ENCODE measurements around the gene GP2.
"Not testable (repeated sequence)": the region's sequence is repeated elsewhere in the genome, so short reads cannot be mapped to it uniquely, and the experiment has no call there.

The GP2 gene

GRCh38 chr16:20325005-20325404 lies 2.3 kb downstream of the GP2 start:
- Histone ChIP-seq H3K9ac (ENCODE audit: insufficient read length, low read depth) (no peak overlapping the region), H3K36me3 (ENCODE audit: insufficient read depth, insufficient read length, low read length) (no peaks in the 10 kb centered on the region), H3K9me3 (ENCODE audit: insufficient read depth, low read length) (no peaks in the 10 kb centered on the region), H3K4me3 (ENCODE audit: insufficient read length, low read depth) (no peak overlapping the region), H3K4me1 (ENCODE audit: insufficient read depth, insufficient read length) (no peaks in the 10 kb centered on the region), H3K27me3 (ENCODE audit: insufficient read depth, insufficient read length) (no peaks in the 10 kb centered on the region)
- TF ChIP-seq SUZ12 (IDR thresholded peaks at IDR 0.05; ENCODE audit: extremely low read depth, insufficient read depth, insufficient read length) (no peak), ZNF274 (IDR thresholded peaks at IDR 0.05; ENCODE audit: low read depth, low read length) (no peak), YY1 (IDR thresholded peaks at IDR 0.05; ENCODE audit: insufficient read depth, insufficient read length) (no peak)
- no peak for DNase-seq (ENCODE audit: low read depth, low spot score)

GRCh38 chr16:20323591-20324117 lies 3.7 kb downstream of the GP2 start:
- no peak for TF ChIP-seq ZNF274 (IDR thresholded peaks at IDR 0.05; ENCODE audit: low read depth, low read length)
- TF ChIP-seq SUZ12 (IDR thresholded peaks at IDR 0.05; ENCODE audit: extremely low read depth, insufficient read depth, insufficient read length): no peak
- no peak for TF ChIP-seq YY1 (IDR thresholded peaks at IDR 0.05; ENCODE audit: insufficient read depth, insufficient read length)

GRCh38 chr16:20322696-20323095 lies 4.6 kb downstream of the GP2 start:
- H3K9me3 ChIP-seq (ENCODE audit: insufficient read depth, low read length): no peaks in the 10 kb centered on the region
- H3K27me3 ChIP-seq (ENCODE audit: insufficient read depth, insufficient read length): no peaks in the 10 kb centered on the region
- no peak for DNase-seq (ENCODE audit: low read depth, low spot score)
- H3K4me1 ChIP-seq (ENCODE audit: insufficient read depth, insufficient read length): no peaks in the 10 kb centered on the region
- H3K9ac ChIP-seq (ENCODE audit: insufficient read length, low read depth): no peak overlapping the region
- TF ChIP-seq ZNF274 (IDR thresholded peaks at IDR 0.05; ENCODE audit: low read depth, low read length) (no peak), YY1 (IDR thresholded peaks at IDR 0.05; ENCODE audit: insufficient read depth, insufficient read length) (no peak), SUZ12 (IDR thresholded peaks at IDR 0.05; ENCODE audit: extremely low read depth, insufficient read depth, insufficient read length) (no peak)
- H3K4me3 ChIP-seq (ENCODE audit: insufficient read length, low read depth): no peak overlapping the region
- no peaks in the 10 kb centered on the region for H3K36me3 ChIP-seq (ENCODE audit: insufficient read depth, insufficient read length, low read length)

More at GRCh38 chr16:20323591-20324117, 3.7 kb downstream of the GP2 start:
- H3K36me3 ChIP-seq (ENCODE audit: insufficient read depth, insufficient read length, low read length): no peaks in the 10 kb centered on the region
- no peaks in the 10 kb centered on the region for H3K4me1 ChIP-seq (ENCODE audit: insufficient read depth, insufficient read length)
- H3K9me3 ChIP-seq (ENCODE audit: insufficient read depth, low read length): no peaks in the 10 kb centered on the region
- no peak for DNase-seq (ENCODE audit: low read depth, low spot score)
- H3K4me3 ChIP-seq (ENCODE audit: insufficient read length, low read depth): no peak overlapping the region
- no peak overlapping the region for H3K9ac ChIP-seq (ENCODE audit: insufficient read length, low read depth)
- no peaks in the 10 kb centered on the region for H3K27me3 ChIP-seq (ENCODE audit: insufficient read depth, insufficient read length)

GRCh38 chr16:20321671-20322070 lies 5.6 kb downstream of the GP2 start:
- no peak for DNase-seq (ENCODE audit: low read depth, low spot score)
- Histone ChIP-seq H3K9me3 (ENCODE audit: insufficient read depth, low read length) (no peaks in the 10 kb centered on the region), H3K36me3 (ENCODE audit: insufficient read depth, insufficient read length, low read length) (no peaks in the 10 kb centered on the region), H3K4me1 (ENCODE audit: insufficient read depth, insufficient read length) (no peaks in the 10 kb centered on the region), H3K9ac (ENCODE audit: insufficient read length, low read depth) (no peak overlapping the region), H3K27me3 (ENCODE audit: insufficient read depth, insufficient read length) (no peaks in the 10 kb centered on the region), H3K4me3 (ENCODE audit: insufficient read length, low read depth) (no peak overlapping the region)
- no peak for TF ChIP-seq YY1 (IDR thresholded peaks at IDR 0.05; ENCODE audit: insufficient read depth, insufficient read length)
- TF ChIP-seq SUZ12 (IDR thresholded peaks at IDR 0.05; ENCODE audit: extremely low read depth, insufficient read depth, insufficient read length): no peak
- no peak for TF ChIP-seq ZNF274 (IDR thresholded peaks at IDR 0.05; ENCODE audit: low read depth, low read length)

GRCh38 chr16:20321051-20321450 lies 6.3 kb downstream of the GP2 start:
- H3K4me3 ChIP-seq (ENCODE audit: insufficient read length, low read depth); H3K9ac ChIP-seq (ENCODE audit: insufficient read length, low read depth); DNase-seq (ENCODE audit: low read depth, low spot score); H3K9me3 ChIP-seq (ENCODE audit: insufficient read depth, low read length); H3K27me3 ChIP-seq (ENCODE audit: insufficient read depth, insufficient read length); H3K4me1 ChIP-seq (ENCODE audit: insufficient read depth, insufficient read length); H3K36me3 ChIP-seq (ENCODE audit: insufficient read depth, insufficient read length, low read length): not testable (repeated sequence)

- H3K9me3 ChIP-seq (ENCODE audit: insufficient read depth, low read length): no peaks in the 10 kb centered on the region
- H3K36me3 ChIP-seq (ENCODE audit: insufficient read depth, insufficient read length, low read length): no peaks in the 10 kb centered on the region
- H3K9ac ChIP-seq (ENCODE audit: insufficient read length, low read depth): no peak overlapping the region
- DNase-seq (ENCODE audit: low read depth, low spot score): no peak
- H3K27me3 ChIP-seq (ENCODE audit: insufficient read depth, insufficient read length): no peaks in the 10 kb centered on the region
- TF ChIP-seq SUZ12 (IDR thresholded peaks at IDR 0.05; ENCODE audit: extremely low read depth, insufficient read depth, insufficient read length) (no peak), YY1 (IDR thresholded peaks at IDR 0.05; ENCODE audit: insufficient read depth, insufficient read length) (no peak), ZNF274 (IDR thresholded peaks at IDR 0.05; ENCODE audit: low read depth, low read length) (no peak)
- H3K4me1 ChIP-seq (ENCODE audit: insufficient read depth, insufficient read length): no peaks in the 10 kb centered on the region
- no peak overlapping the region for H3K4me3 ChIP-seq (ENCODE audit: insufficient read length, low read depth)
Measured at GRCh38 chr16:20320592-20320991, 6.7 kb downstream of the GP2 start.

GRCh38 chr16:20320178-20320577 lies 7.1 kb downstream of the GP2 start:
- TF ChIP-seq ZNF274 (IDR thresholded peaks at IDR 0.05; ENCODE audit: low read depth, low read length) (no peak), YY1 (IDR thresholded peaks at IDR 0.05; ENCODE audit: insufficient read depth, insufficient read length) (no peak)
- no peak overlapping the region for H3K4me3 ChIP-seq (ENCODE audit: insufficient read length, low read depth)

GRCh38 chr16:20319406-20319805 lies 7.9 kb downstream of the GP2 start:
- TF ChIP-seq SUZ12 (IDR thresholded peaks at IDR 0.05; ENCODE audit: extremely low read depth, insufficient read depth, insufficient read length) (no peak), YY1 (IDR thresholded peaks at IDR 0.05; ENCODE audit: insufficient read depth, insufficient read length) (no peak), ZNF274 (IDR thresholded peaks at IDR 0.05; ENCODE audit: low read depth, low read length) (no peak)
- Histone ChIP-seq H3K27me3 (ENCODE audit: insufficient read depth, insufficient read length) (no peaks in the 10 kb centered on the region), H3K9me3 (ENCODE audit: insufficient read depth, low read length) (no peaks in the 10 kb centered on the region), H3K4me3 (ENCODE audit: insufficient read length, low read depth) (no peak overlapping the region), H3K36me3 (ENCODE audit: insufficient read depth, insufficient read length, low read length) (no peaks in the 10 kb centered on the region), H3K4me1 (ENCODE audit: insufficient read depth, insufficient read length) (no peaks in the 10 kb centered on the region), H3K9ac (ENCODE audit: insufficient read length, low read depth) (no peak overlapping the region)
- no peak for DNase-seq (ENCODE audit: low read depth, low spot score)

More at GRCh38 chr16:20320178-20320577, 7.1 kb downstream of the GP2 start:
- DNase-seq (ENCODE audit: low read depth, low spot score): no peak
- no peaks in the 10 kb centered on the region for H3K27me3 ChIP-seq (ENCODE audit: insufficient read depth, insufficient read length)
- H3K36me3 ChIP-seq (ENCODE audit: insufficient read depth, insufficient read length, low read length): no peaks in the 10 kb centered on the region
- H3K9me3 ChIP-seq (ENCODE audit: insufficient read depth, low read length): no peaks in the 10 kb centered on the region
- H3K9ac ChIP-seq (ENCODE audit: insufficient read length, low read depth): no peak overlapping the region
- H3K4me1 ChIP-seq (ENCODE audit: insufficient read depth, insufficient read length): no peaks in the 10 kb centered on the region
